Neuronal stem cell (in vitro differentiated cells): Measurements from ENCODE around the gene HAAO.
A peak's percentile ranks its signal among the peaks of the same experiment; 100 is the strongest.

Experiments used
- DNase-seq: peaks from one replicate; pipeline ENCODE4 v3.0.0-alpha.2; 2013; ENCODE audit warnings: low spot score
- H2AFZ ChIP-seq: one replicate; pipeline ENCODE4 v1.6.1; 2013; ENCODE audit warnings: mild to moderate bottlenecking, low read length, inconsistent platforms
- H2AK5ac ChIP-seq: 2 replicates; pipeline ENCODE4 v1.6.1; 2013; ENCODE audit warnings: low read depth, mild to moderate bottlenecking, inconsistent platforms, low read length, moderate library complexity, mixed read lengths
- H2BK120ac ChIP-seq: 2 replicates; pipeline ENCODE4 v1.6.1; 2013; ENCODE audit warnings: low read depth, mild to moderate bottlenecking, inconsistent platforms, low read length, moderate library complexity, mixed read lengths
- H2BK12ac ChIP-seq: one replicate; pipeline ENCODE4 v1.6.1; 2013; ENCODE audit warnings: low read length, inconsistent platforms
- H2BK15ac ChIP-seq: 2 replicates; pipeline ENCODE4 v1.6.1; 2013; ENCODE audit warnings: mild to moderate bottlenecking, low read length, inconsistent platforms, mixed read lengths
- H2BK5ac ChIP-seq: one replicate; pipeline ENCODE4 v1.6.1; 2013; ENCODE audit warnings: inconsistent platforms, mild to moderate bottlenecking, low read length, moderate library complexity
- H3K14ac ChIP-seq: one replicate; pipeline ENCODE4 v1.6.1; 2013; ENCODE audit warnings: low read length, inconsistent platforms
- H3K18ac ChIP-seq: 2 replicates; pipeline ENCODE4 v1.6.1; 2013; ENCODE audit warnings: low read length, inconsistent platforms
- H3K23ac ChIP-seq: 2 replicates; pipeline ENCODE4 v1.6.1; 2013; ENCODE audit warnings: low read depth, mild to moderate bottlenecking, mixed read lengths, low read length, inconsistent platforms; ENCODE audit not compliant: poor library complexity
- H3K27ac ChIP-seq: replicated peaks from 3 replicates; pipeline ENCODE4 v1.5.1; 2013; ENCODE audit warnings: low read length, inconsistent platforms
- H3K27me3 ChIP-seq, 3 experiments: 2 replicates each; pipeline ENCODE4 v1.6.1; 2013; ENCODE audit warnings: low read length in 3 of 3, mild to moderate bottlenecking in 2 of 3, inconsistent platforms in 1 of 3, low read depth in 1 of 3, mixed read lengths in 1 of 3, moderate library complexity in 1 of 3; ENCODE audit not compliant: control insufficient read depth in 3 of 3, insufficient read depth in 3 of 3
- H3K36me3 ChIP-seq, 2 donors: replicated peaks in 1 of 2; 2 replicates each; pipeline ENCODE4 v1.6.1; 2013; ENCODE audit warnings: low read length in 2 of 2; ENCODE audit not compliant: control insufficient read depth in 2 of 2, insufficient read depth in 2 of 2
- H3K4ac ChIP-seq: 2 replicates; pipeline ENCODE4 v1.6.1; 2013; ENCODE audit warnings: inconsistent platforms, mild to moderate bottlenecking, low read length, moderate library complexity
- H3K4me1 ChIP-seq, 2 donors: 1 replicate in 1 of 2; 2 replicates in 1 of 2; pipeline ENCODE4 v1.6.1; 2013; ENCODE audit warnings: low read length in 2 of 2, low read depth in 1 of 2; ENCODE audit not compliant: control insufficient read depth in 2 of 2, insufficient read depth in 1 of 2
- H3K4me2 ChIP-seq: one replicate; pipeline ENCODE4 v1.6.1; 2013; ENCODE audit warnings: mild to moderate bottlenecking, low read length, inconsistent platforms; ENCODE audit not compliant: insufficient read depth, poor library complexity, severe bottlenecking
- H3K4me3 ChIP-seq, 2 donors: 2 replicates each; pipeline ENCODE4 v1.5.1; 2013; ENCODE audit warnings: low read length in 2 of 2, mild to moderate bottlenecking in 2 of 2, inconsistent platforms in 1 of 2, moderate library complexity in 1 of 2
- H3K79me1 ChIP-seq: one replicate; pipeline ENCODE4 v1.6.1; 2013; ENCODE audit warnings: low read depth, mild to moderate bottlenecking, inconsistent platforms, low read length, moderate library complexity
- H3K9ac ChIP-seq: one replicate; pipeline ENCODE4 v1.6.1; 2013; ENCODE audit warnings: mild to moderate bottlenecking, low read depth, low read length, inconsistent platforms; ENCODE audit not compliant: poor library complexity
- H3K9me3 ChIP-seq, 2 donors: replicated peaks in 1 of 2; 2 replicates each; pipeline versions ENCODE3 to v1.6.1; 2013; ENCODE audit warnings: low read length in 2 of 2, mild to moderate bottlenecking in 2 of 2, inconsistent platforms in 1 of 2, low read depth in 1 of 2, mixed read lengths in 1 of 2, moderate library complexity in 1 of 2; ENCODE audit not compliant: control insufficient read depth in 2 of 2, insufficient read depth in 1 of 2
- H4K8ac ChIP-seq: one replicate; pipeline ENCODE4 v1.6.1; 2013; ENCODE audit warnings: low read depth, mild to moderate bottlenecking, inconsistent platforms, low read length, moderate library complexity
- H4K91ac ChIP-seq: one replicate; pipeline ENCODE4 v1.6.1; 2013; ENCODE audit warnings: low read length, low read depth, mild to moderate bottlenecking, inconsistent platforms; ENCODE audit not compliant: poor library complexity
- WGBS, 2 donors: extraction: QIAGEN DNeasy Blood & Tissue Kit; methylation state at CpG; one replicate each; pipeline ENCODE4 v1.1.7; 2013; ENCODE audit warnings: missing lambda C conversion rate in 2 of 2, mixed read lengths in 1 of 2; ENCODE audit not compliant: insufficient read length in 2 of 2, insufficient replicate concordance in 1 of 2; ENCODE audit errors: extremely low coverage in 2 of 2; 5-methylcytosine and 5-hydroxymethylcytosine counted together

Gene HAAO

DNA sequence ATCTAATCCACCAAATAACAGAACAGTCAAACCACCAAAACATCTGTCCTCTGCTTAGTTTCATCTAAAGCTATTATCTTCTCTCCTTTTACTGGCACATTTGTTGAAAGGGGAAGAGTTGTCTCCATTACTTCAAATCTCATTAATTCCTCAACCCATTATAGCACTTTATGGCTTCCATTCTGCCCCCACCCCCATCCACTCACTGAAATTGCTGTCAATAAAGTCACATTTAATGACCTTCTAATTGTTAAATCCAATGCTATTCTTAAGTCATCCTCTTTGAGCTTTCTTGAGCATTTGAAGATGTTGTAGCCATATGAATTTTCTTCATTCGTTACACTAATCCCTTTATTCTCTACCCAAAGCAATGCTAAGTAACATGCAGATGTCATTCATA lies 33.6 kb downstream of the HAAO start:
- H2BK12ac ChIP-seq = no peak overlapping the region
- peaks cover 2 to 7% of the 10 kb centered on the region in 2 donors for H3K36me3 ChIP-seq

DNA sequence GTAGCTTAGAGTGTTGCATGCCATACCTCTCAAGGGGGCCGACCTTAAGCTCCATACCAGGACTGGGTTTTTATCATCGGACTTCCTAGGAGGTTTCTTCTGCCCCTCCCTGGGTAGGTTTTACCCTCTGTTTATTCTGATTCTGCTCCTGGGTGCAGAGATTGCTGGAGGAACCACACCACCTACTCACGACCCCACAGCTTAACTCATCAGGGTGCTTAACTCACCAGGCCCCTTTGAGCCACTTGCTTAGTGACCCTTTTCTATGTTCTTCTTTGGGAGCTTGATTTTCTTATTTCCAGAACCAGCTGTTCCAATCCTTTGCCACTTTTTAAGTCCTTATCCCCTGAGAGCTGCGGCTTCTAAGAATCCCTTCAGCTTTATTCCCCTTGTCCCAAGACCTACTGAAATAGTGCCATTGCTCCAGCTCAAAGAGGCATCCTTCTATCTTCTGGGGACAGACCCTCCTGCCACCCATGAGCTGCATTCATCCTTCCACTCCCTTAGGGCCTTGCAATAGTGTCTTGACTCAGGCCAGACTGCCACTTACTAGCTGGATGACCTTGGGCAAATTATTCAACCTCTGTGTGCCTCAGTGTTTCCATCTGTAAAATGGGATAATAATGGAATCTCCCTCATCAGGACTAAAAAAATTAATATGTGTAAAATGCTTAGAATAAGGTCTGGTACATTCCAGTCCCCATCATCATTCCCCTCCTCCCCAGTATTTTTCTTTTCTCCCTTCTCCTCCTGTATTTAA lies 34.2 kb downstream of the HAAO start:
- no CpG with 5 or more reads among the region's 4 CpGs for WGBS, 2 donors
- H3K9ac ChIP-seq = no peak overlapping the region
- H2BK15ac ChIP-seq = no peak overlapping the region
- no peak overlapping the region for H3K23ac ChIP-seq
- H3K4me3 ChIP-seq = no peak overlapping the region
- peaks cover 0 to 2% of the 10 kb centered on the region in 2 donors for H3K4me1 ChIP-seq
- no peak overlapping the region for H3K27ac ChIP-seq
- H2BK5ac ChIP-seq = no peak overlapping the region
- H4K8ac ChIP-seq = no peak overlapping the region
- no peak overlapping the region for H2BK120ac ChIP-seq
- peaks cover 0 to 2% of the 10 kb centered on the region in 2 donors for H3K9me3 ChIP-seq
- H3K27me3 ChIP-seq = no peaks in the 10 kb centered on the region
- H4K91ac ChIP-seq = no peak overlapping the region
- H3K18ac ChIP-seq = no peak overlapping the region
- H2BK12ac ChIP-seq = no peak overlapping the region
- DNase-seq = no peak
- no peak overlapping the region for H3K14ac ChIP-seq
- H2AK5ac ChIP-seq = no peak overlapping the region
- peaks cover 2 to 7% of the 10 kb centered on the region in 2 donors for H3K36me3 ChIP-seq
- no peaks in the 10 kb centered on the region for H3K79me1 ChIP-seq
- H3K4ac ChIP-seq = no peak overlapping the region
- H3K4me2 ChIP-seq = no peak overlapping the region
- H2AFZ ChIP-seq = no peak overlapping the region

More for the DNA sequence above, 33.6 kb downstream of the HAAO start:
- Histone ChIP-seq H2BK15ac (no peak overlapping the region), H3K4ac (no peak overlapping the region), H3K14ac (no peak overlapping the region), H3K27me3 (no peaks in the 10 kb centered on the region), H3K4me2 (no peak overlapping the region), H4K91ac (no peak overlapping the region), H2AK5ac (no peak overlapping the region), H3K9me3 (peaks cover 0 to 2% of the 10 kb centered on the region in 2 donors), H3K9ac (no peak overlapping the region), H3K18ac (no peak overlapping the region), H3K4me1 (peaks cover 0 to 2% of the 10 kb centered on the region in 2 donors), H3K23ac (no peak overlapping the region), H3K79me1 (no peaks in the 10 kb centered on the region), H3K4me3 (no peak overlapping the region), H2BK120ac (no peak overlapping the region), H2AFZ (no peak overlapping the region), H2BK5ac (no peak overlapping the region), H3K27ac (no peak overlapping the region), H4K8ac (no peak overlapping the region)
- WGBS, 2 donors = no CpG with 5 or more reads among the region's 1 CpG
- DNase-seq = no peak

DNA sequence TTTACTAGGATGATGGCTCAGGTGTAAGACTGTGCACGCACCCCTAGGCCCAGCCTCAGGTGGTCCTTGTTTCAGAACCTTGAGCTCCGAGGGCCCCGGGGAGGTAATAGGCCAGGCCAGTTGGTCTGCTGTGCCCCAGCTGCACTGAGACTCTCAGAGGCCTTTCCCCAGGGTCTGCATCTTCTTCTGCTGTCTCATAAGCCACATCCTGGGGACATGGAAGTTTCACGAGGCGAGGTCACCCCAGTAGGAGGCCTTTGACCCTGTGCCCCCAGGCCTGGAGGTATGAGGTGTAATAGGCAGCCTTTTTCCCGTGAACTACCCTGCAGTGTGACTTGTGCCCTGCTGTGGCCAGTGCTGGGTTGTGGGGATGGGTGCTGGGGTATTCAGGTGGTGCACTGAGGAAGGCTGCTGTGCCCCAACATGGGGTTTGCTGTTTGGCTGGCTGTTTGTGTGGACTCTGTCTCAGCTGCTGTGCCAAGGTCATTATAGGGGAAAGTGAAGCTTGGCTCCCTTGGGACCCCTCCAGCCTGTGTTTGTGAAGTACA lies 35.3 kb downstream of the HAAO start:
- H3K27me3 ChIP-seq = no peaks in the 10 kb centered on the region
- peaks cover 0 to 2% of the 10 kb centered on the region in 2 donors for H3K9me3 ChIP-seq
- H2BK12ac ChIP-seq = no peak overlapping the region
- H2AFZ ChIP-seq = no peak overlapping the region
- H3K18ac ChIP-seq = no peak overlapping the region
- H4K8ac ChIP-seq = no peak overlapping the region
- no peak overlapping the region for H3K27ac ChIP-seq
- no peak overlapping the region for H2BK15ac ChIP-seq
- no peak overlapping the region for H3K23ac ChIP-seq
- no peak overlapping the region for H3K9ac ChIP-seq
- no CpG with 5 or more reads among the region's 6 CpGs for WGBS, 2 donors
- peak overlapping the region; percentile 44 for H2AK5ac ChIP-seq
- H3K4ac ChIP-seq = no peak overlapping the region
- peaks cover 0 to 2% of the 10 kb centered on the region in 2 donors for H3K4me1 ChIP-seq
- peaks cover 2 to 7% of the 10 kb centered on the region in 2 donors for H3K36me3 ChIP-seq
- H3K79me1 ChIP-seq = no peaks in the 10 kb centered on the region
- no peak overlapping the region for H3K4me3 ChIP-seq
- DNase-seq = no peak
- peak overlapping the region; percentile 32 for H3K14ac ChIP-seq
- H2BK120ac ChIP-seq = no peak overlapping the region
- no peak overlapping the region for H4K91ac ChIP-seq
- no peak overlapping the region for H3K4me2 ChIP-seq
- no peak overlapping the region for H2BK5ac ChIP-seq

- Histone ChIP-seq H3K4me1 (peaks cover 0 to 2% of the 10 kb centered on the region in 2 donors), H4K8ac (no peak overlapping the region), H3K23ac (peak overlapping the region; percentile 62), H2BK120ac (no peak overlapping the region), H3K4me2 (no peak overlapping the region), H3K4ac (no peak overlapping the region), H3K79me1 (no peaks in the 10 kb centered on the region), H3K36me3 (peaks cover 2 to 7% of the 10 kb centered on the region in 2 donors), H3K9ac (no peak overlapping the region), H3K9me3 (peaks cover 0 to 2% of the 10 kb centered on the region in 2 donors), H3K27me3 (no peaks in the 10 kb centered on the region), H3K18ac (no peak overlapping the region), H3K4me3 (no peak overlapping the region), H3K27ac (no peak overlapping the region), H2BK5ac (no peak overlapping the region), H3K14ac (no peak overlapping the region), H2AFZ (no peak overlapping the region), H2BK15ac (no peak overlapping the region), H2AK5ac (no peak overlapping the region), H4K91ac (no peak overlapping the region), H2BK12ac (no peak overlapping the region)
- WGBS, 2 donors = no CpG with 5 or more reads among the region's 10 CpGs
- DNase-seq = no peak
These were observed 36.1 kb downstream of the HAAO start for GRCh38 chr2:42756150-42756775.
